Hematopoietic multipotent progenitor cell treated with erythropoietin and hydrocortisone succinate and interleukin-3 and kit ligand, for 4 days (in vitro differentiated cells): ENCODE results near the gene RTRAF.

ENCODE experiments used
- DNase-seq: peaks from one replicate; pipeline ENCODE4 v3.0.0-alpha.2; 2015

RTRAF gene

DNA sequence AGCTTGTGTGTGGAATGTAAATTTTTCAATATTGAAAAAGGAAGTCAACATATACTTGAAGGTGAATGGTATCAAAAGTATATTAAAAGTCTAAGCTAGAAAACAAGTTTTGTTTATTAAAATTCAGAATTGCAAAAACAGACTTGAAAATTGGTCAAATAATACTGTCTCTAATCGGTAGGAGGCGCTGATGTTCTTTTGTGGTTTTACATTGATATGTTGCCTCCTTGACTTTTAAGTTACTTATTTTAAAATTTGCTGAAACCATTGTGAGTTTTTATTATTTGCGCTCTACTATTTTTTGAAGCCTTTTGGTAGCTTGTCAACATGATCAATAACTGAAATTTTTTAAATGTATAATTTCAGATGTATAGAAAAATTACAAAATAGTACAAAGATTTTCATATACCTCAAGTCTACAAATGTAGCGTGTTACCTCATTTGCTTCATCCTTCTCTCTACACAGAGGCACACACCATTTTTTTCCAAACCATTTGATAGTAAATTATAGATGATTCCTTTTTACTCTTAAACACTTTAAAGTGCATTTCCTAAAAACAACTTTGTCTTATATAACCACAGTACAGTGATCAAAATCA, 6.9 kb downstream of the RTRAF start:
- DNase-seq: peak; percentile 72

DNA sequence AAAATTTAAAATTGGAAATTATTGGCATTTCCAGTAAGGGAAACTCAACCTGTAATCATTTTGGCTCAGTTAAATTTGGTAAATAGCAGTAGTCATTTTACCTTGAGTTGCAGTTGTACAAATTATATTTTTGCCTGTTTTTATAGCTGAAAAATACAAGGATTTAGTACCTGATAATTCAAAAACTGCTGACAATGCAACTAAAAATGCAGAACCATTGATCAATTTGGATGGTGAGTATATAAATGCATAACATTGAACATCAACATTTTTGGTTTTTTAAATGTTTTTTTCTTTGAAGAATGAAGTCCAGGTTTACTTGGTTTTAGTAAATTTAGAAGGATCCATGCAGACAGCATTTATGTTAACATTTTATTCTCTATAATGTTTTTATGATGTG, 9.0 kb downstream of the RTRAF start:
- DNase-seq: no peak

DNA sequence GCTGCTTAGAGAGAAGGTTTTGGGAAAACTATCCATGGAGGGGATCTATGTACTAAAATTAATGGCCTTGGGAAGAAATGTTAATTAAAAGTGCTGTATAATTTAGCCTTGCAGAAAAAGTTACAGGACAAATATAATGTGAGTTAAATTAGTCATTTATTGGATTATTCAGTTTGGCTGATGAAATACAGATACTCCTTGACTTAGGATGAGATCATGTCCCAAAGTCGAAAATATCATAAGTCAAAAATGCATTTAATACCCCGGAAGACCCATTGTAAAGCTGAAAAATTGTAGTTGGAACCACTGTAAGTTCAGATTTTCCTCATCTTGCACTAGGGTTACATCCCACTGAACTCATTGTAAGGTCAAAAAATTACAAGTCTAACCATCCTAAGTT, 9.7 kb downstream of the RTRAF start:
- DNase-seq: no peak

DNA sequence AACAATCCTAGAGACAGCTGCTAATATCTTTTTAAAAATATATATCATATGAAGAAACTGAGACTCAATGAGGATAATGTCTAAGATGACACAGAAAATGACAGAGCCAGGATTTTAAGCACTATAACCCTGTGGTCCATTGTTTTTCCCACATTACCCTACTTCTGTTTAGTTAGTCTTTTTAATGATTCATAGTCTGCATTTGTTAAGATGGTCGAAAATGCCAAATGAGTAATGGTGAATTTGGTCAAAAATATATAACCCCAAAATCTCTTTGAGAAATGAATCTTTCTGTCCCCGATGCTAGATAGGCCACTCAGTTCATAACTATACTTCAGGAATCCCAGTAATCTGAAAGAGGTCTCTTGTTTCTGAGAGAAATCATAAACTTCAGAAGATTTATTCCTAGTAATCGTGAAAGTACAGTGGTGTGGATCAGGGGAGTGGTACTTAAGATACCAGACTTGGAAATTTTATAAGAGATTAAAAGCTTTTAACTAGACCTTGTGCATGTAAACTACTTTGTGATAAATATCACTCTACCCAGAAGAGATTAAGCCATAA, 10.8 kb downstream of the RTRAF start:
- no peak for DNase-seq

DNA sequence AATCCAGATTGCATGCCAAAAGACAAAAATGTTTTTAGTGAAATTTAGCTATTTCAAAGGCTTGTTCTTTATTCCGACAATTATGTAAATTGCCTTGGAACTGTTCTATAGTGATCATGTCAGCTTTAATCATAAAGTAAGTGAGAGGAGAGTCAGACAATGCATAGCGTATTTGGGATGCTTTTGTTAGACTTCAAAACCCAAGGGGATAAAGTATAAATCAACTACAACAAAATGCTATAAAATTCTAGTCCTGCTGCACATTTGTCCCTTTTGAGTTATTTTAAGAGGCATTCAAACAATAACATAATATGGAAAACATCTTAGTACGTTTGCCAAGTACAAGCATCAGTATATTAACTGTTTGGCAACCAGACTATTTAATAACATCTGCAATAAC, 11.3 kb downstream of the RTRAF start:
- DNase-seq: no peak

DNA sequence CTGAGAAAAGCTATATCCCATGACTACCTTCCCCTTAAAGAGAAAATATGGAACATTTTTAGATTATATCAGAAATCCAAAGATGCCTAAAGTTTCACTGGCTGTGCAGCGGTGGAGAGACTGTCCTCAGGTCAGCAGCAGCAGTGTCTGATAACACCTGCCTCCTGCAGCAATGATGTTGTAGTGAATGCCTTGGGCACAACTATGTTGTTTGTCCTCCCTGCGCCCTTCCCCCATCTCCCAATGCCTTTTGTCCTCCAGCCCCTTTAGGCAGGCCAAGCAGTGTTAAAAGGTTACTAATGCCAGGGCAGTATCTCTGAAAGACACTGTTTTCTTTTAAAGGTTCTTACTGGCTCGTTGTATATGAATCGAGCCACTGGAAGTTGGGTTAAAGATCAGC, 13.2 kb downstream of the RTRAF start:
- no peak for DNase-seq

DNA sequence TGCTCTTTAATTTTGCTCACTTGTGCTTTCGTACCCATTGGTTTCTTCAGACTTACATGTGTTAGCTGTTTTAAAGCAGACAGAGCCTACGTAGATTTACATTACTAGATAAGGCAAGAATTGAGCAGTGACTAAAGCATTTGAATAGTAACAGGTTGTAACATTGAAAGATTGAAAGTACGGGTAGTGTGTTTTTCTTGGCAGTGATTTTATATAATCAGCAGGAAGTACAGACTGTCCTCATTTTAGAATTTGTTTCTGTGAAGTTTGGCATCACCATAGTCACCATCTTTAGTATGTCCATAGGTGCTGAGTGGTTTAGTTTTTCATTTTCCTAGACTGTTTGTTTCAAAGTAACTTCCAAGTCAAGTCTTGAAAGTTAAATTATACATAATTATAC, 14.0 kb downstream of the RTRAF start:
- DNase-seq: no peak

DNA sequence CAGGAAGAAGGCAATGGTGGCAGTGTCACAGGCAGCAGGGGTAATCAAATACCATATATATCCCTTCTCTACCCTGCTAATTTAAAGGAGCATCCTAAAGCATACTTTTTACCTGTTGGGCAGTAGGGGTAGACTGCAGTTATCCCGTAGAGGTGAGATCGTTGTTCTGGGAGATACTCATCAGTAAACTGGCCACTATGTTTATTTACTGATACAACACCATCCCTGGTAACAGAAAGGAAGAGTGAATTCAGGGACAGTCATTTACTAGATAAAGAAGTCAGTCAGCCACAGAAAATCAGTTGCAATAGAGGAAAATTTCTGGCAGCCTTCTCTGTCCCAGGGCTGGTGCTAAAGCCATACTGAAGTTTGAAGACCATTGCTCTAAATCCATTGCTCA, 16.3 kb downstream of the RTRAF start:
- DNase-seq: no peak

DNA sequence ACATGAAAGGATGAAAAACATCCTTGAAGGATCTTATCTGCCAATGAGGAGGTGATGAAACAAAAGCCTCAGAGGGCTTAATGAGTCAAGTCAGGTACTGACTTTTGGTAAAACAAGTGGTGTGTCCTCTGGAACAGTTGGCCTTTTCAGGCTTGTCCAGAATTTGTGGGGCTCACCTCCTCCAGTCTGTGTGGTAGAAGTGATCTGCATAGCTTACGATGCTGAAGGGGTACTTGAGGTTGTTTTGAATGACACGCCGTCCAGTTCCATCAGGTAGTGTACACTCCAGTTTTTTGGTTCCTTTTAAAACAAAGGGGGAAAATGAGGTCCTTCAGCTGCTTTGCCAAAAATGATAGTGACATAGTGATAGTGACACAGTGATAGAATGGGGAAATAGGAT, 17.0 kb downstream of the RTRAF start:
- DNase-seq: no peak

DNA sequence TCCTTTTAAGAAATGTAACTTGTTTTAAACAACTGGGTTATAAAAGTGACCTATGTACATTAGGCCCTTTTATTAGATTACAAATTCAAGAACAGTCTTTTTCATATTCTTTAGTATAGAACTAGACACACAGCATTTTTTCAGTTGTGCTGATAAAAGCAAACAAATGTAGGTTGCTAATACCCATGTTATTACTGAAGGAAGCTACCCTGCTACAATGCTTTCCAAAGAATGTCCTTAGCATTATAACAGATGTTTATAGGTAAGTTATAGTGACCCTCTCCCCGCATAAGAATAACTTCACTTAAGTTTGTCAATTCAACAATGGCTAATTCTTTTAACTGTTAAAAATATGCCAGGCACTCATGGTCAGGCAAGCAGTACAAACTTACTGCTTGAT, 17.9 kb downstream of the RTRAF start:
- no peak for DNase-seq

DNA sequence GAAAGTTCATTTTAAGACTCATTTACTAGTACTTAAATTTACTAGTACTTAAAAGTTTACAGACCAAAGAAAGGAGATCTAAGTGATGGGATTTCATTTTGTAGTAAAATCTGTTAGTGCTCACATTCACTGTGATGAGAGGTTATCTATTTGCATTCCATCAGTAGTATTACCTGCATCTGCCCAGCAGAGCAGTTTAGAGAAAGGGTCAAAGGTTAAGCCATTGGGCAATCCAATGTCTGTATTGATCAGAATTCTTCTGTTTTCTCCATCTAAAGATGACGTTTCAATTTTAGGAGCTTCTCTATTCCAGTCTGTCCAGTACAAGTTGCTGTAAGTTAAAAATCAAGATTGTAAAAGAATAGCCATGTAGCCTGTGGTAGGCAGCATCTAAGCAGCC, 18.3 kb downstream of the RTRAF start:
- no peak for DNase-seq

DNA sequence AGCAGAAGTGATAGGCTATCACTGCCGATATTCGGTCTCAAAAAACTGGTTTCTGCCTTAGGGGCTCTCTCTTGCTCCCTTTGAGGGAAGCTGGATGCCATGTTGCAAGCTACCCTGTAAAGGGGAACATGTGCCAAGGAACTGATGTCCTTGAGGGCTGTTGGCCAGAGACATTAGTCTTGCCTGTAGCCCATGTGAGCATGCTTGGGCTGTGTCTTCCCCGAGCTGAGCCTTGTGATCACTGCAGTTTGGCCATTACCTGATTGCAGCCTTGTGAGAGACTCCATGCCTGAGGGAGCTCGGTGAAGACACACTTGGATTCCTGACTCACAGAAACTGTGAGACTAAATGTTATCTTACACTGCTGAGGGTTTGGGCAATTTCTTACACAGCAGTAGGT, 18.8 kb downstream of the RTRAF start:
- no peak for DNase-seq

DNA sequence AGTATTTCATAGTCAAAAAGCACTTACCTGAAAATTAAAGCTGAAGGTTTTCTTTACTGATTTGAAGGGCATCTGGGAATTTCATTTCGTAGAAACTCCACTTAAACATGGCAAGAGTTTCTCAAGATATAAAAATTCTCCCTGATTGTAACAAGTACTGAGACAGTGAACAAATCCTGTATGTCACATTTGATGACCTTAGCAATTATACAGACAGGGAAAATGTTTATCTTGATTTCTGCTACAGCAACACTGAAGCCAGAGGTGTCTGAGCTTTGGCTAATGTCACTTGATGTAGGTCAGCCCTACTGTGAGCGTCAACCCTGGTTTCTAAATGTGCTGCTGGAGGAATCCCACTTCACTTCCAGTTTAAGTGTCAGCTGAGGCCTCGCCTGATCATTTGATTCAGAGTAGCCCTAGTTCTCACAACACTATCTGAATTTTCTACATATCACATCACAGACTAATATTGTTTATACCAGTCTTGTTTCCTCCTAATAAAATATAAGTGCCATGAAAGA, 20.9 kb downstream of the RTRAF start:
- DNase-seq: no peak

DNA sequence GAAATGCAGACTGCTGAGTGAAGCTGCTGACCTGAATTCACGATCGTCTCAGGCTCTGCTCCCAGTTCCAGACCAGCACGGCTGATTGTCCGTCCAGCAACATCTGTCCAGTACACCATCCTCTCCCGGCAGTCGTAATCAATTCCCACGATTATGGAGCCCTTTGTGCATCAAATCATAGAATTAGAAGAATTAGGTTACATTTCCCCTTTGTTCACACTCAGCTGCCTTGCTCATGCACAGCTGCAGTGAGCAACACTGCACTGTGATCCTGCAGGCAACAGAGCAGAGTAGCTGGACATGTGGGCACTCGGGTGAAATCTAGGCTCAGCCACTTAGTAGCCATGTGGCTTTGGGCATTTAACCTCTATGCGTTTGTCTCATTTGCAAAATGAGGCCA, 22.2 kb downstream of the RTRAF start:
- no peak for DNase-seq

DNA sequence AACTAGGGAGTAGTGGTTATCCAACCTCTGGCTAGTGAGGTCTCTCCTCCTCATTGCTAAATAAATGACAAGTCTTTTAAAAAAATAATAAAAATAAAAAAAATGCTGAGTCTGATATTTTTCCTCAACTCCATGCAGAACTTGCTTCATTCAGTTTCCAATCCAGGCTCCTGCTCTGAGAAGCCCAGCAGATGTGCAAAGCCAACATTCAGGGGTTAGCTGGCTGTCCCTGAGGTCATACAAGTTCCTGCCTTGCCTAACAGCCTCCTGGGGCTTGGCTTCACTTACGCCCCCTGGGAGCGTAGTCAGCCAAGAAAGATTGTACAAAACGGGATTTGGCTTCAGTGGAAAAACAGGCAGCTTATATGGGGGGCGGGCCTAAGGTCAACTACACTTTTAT, 23.3 kb downstream of the RTRAF start:
- no peak for DNase-seq

DNA sequence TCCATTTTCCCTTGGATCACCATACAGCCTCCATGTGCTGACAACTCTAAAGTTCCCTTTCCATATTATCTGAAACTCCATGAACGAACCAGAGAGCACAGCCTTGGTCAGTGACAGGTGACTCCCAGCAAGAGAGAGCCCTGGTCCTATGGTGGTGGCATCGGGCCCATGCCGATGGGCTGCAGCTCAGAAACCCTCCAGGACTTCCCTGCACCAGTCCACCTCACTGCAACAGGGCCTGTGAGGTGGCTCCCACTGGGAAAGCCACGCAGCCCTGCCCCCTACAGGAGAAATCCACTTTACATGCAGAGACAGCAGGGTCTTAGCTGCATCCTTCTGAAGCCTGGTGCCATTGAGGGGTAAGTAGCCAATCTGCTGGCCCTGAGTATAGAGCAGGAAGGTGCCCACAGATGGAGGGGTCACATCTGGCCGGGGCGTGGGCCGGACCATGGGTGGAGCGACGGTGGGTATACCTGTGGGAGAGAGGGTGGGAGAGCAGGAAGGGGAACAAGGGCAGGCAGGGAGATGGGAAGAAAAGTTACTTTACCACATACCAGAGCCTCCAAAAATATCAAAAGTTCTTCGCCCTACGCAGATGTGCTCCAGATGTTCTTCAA, 24.7 kb downstream of the RTRAF start:
- peak; percentile 44 for DNase-seq

DNA sequence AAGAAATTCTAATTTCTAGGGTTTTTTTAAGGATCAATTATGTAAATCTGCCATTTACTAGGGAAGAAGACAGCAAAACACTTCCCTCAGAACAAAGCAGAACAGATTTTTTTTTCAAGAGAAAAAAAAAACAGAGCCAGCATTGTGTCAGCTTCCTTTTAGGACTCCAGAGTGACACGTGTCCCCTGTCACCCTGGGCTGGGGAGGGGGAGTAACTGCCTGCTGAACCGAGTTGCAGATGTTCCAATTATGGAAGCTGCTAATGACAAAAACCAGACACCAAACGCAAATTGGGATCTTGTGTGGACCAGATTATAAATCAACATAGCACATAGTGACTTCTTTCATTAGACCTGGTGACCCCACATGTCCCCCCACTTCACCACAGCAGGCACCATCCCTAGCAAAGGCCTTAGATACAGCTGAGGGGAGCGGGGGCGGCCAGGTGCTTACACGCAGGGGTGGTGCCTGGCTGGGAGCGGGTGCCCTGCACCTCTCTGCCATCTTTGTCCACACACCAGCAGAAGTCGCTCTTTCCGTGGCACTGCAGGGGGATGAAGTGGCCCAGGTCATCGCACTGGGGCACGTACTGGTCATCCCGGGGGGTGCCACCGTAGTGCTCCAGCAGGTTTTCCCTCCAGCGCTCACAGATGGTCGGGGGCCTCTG, 25.4 kb downstream of the RTRAF start:
- DNase-seq: peak; percentile 41

DNA sequence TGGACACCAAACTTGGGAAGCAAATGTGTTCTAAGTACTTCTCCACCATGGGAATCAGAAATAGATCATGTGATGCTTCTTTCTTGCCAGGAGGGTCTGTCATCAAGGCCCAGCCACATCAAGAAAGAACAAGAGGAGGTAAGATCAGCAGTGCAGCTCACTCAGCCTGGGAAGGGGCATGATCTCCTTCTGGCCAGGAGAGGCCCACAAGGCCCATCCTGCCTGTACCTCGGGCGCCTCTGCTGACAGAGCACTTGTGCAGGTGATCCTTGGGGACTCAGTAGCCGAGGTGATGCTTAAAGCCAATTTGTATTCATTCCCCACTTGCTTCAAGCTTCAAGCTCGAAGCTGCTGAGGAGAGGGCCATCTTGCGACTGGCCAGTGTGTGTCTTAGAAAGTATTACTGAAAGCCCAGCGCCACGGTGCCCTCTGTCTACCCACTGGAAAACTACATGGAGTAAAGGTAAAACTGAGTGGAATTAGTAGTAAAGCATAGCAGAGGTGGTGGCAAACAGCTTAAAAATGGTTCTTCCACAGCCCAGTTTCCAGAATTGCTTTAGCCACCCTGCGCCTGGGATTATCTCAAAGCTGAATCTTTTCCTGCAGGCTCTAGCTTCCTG, 26.2 kb downstream of the RTRAF start:
- DNase-seq: peak; percentile 64

DNA sequence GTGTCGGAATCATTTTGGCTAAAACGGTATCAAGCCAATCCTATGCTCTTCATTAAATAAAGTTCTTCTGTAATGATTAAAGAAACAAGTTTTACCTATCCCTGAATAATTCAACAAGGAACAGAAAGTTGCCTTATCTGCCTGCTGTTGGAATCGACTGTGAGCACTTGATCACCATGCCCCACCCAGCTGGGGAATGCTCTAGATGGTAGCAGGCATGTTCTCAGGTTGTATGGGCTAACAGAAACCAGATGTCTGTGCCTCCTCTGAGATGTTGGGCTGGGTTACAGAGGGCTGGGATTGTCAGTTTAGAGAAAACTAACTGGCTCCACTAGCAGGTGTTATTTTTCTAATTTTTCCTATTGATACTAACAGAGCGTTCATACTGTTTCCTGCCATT, 28.9 kb downstream of the RTRAF start:
- peak; percentile 52 for DNase-seq

DNA sequence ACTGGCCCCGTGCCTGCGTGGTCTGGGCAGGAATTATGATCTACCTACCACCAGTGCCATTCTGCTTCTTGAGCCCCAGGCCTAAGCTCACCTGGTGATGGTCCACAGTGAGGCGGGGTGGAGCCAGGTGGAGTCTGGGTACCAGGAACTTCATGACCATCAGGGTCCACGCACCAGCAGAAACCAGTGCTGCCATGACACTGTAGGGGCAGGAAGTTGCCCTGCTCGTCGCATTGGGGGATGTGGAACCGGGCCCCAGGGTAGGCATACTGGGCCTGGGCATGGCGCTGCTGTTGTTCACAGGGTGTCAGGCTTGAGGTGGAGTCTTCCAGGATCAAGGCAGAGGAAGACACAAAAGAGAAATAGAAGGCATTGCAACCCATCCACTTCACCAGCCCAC, 29.6 kb downstream of the RTRAF start:
- no peak for DNase-seq

DNA sequence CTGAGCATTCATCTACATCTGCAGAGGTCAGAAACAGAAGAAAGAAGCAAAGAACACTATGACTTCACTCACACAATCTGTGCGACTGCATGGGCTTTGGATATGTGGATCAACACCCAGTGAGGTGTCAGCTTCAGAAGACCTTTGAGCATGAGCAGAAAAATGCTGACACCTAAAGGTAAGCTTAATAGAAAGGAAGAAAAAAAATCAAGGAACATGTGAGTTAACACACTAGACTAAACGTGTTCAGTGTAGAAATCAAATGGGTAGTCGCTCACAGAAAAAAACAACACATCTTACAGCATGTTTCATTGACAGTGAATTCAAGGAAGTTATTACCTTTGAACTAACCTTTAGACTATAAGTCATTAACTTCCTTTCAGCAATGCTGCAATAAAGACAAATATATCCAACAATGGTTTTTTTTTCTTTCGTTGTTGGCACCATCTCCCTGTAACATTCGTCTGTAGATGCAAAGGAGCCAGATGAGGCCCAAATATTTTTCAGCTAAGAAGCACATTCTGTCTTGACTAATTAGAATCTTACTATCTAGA, 30.9 kb downstream of the RTRAF start:
- no peak for DNase-seq

DNA sequence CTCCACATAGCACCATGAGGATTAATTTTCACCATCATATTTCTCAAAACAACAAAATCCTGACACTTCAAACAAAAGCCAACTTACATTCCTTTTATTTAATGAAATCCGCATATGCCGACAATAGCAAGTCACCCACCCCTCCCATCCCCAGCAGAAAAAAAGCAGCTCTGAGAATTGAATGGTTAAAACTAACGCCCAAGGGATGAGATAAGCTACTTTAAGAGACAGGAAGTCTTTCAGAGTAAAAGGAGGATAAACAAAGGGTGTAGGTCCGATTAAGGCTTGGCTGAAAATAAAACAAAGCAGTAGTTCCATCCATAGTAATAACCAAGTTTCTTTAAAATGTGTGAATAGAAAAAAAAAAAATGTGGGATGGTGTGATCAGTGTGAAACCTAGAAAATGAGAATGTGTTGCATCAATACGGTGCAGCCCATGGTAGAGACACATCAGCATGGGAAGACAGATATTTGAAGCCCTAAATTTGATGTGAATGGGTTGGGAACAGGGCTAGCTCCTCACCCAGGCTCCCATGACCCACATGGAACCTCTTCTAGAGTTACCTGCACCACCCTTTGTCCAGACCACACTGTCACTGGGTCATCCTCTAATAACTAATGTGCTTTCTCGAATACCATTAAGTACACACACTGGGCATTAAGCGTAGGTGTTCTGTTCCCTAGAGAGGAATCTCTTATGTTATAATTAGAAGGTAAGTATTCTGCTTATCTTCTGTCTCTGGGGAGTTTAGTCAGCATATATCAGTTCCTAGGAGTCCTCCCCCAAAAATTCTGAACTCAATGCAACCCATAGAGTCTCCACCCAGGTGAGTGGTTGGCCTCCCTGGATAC, 31.7 kb downstream of the RTRAF start:
- peak; percentile 90 for DNase-seq
